CD4-positive, alpha-beta T cell treated with Interferon alpha-2 for 1 hour (primary cell): ENCODE results near the gene GAS7.

ENCODE experiments used
- DNase-seq, 2 donors: peaks; one replicate each; pipeline ENCODE4 v3.0.0-alpha.2; 2020 to 2022

The GAS7 gene

GRCh38 chr17:9974448-9975381 is 223.7 kb downstream of the GAS7 start:
- no peak for DNase-seq

- DNase-seq = no peak
These were observed 224.5 kb downstream of the GAS7 start for GRCh38 chr17:9973669-9974447.

- DNase-seq = no peak
These were observed 226.4 kb downstream of the GAS7 start for GRCh38 chr17:9971991-9972390.

- DNase-seq = no peak
These were observed 229.0 kb downstream of the GAS7 start for GRCh38 chr17:9969301-9969935.

- no peak for DNase-seq
These were observed 229.5 kb downstream of the GAS7 start for GRCh38 chr17:9968881-9969280.

- DNase-seq = no peak
These were observed 230.4 kb downstream of the GAS7 start for GRCh38 chr17:9968008-9968407.

- DNase-seq = peak in 1 of 2 donors; percentile 16
These were observed 238.9 kb downstream of the GAS7 start for GRCh38 chr17:9959377-9959981.

GRCh38 chr17:9958586-9959281 is 239.7 kb downstream of the GAS7 start:
- peak; percentile 6 to 15 for DNase-seq

GRCh38 chr17:9957244-9957643 is 241.2 kb downstream of the GAS7 start:
- DNase-seq = no peak

GRCh38 chr17:9956474-9957131 is 241.8 kb downstream of the GAS7 start:
- DNase-seq = no peak

GRCh38 chr17:9953492-9953891 is 244.9 kb downstream of the GAS7 start:
- DNase-seq = no peak

- DNase-seq = no peak
These were observed 246.6 kb downstream of the GAS7 start for GRCh38 chr17:9951803-9952202.

GRCh38 chr17:9948928-9949327 is 249.5 kb downstream of the GAS7 start:
- no peak for DNase-seq

- no peak for DNase-seq
These were observed 253.7 kb downstream of the GAS7 start for GRCh38 chr17:9944704-9945103.

GRCh38 chr17:9943343-9943742 is 255.1 kb downstream of the GAS7 start:
- DNase-seq = no peak

- DNase-seq = no peak
These were observed 255.5 kb downstream of the GAS7 start for GRCh38 chr17:9942885-9943284.

- no peak for DNase-seq
These were observed 257.1 kb downstream of the GAS7 start for GRCh38 chr17:9941305-9941704.

GRCh38 chr17:9940841-9941240 is 257.6 kb downstream of the GAS7 start:
- no peak for DNase-seq

- DNase-seq = no peak
These were observed 259.6 kb downstream of the GAS7 start for GRCh38 chr17:9938764-9939163.

- DNase-seq = no peak
These were observed 260.5 kb downstream of the GAS7 start for GRCh38 chr17:9937901-9938300.

- no peak for DNase-seq
These were observed 261.1 kb downstream of the GAS7 start for GRCh38 chr17:9937241-9937761.

- no peak for DNase-seq
These were observed 262.3 kb downstream of the GAS7 start for GRCh38 chr17:9936095-9936494.
